UCSD-AML1 (cell line): Measurements from ENCODE around the gene HOXA4.

ENCODE experiments used
- DNase-seq: peaks from one replicate; lab custom pipeline; 2025; ENCODE audit not compliant: unreplicated experiment; lab: John Stamatoyannopoulos, UW

The HOXA4 gene

GRCh38 chr7:27095050-27095896 lies 35.3 kb downstream of the HOXA4 start:
- DNase-seq, result no peak

GRCh38 chr7:27094304-27095049 lies 36.1 kb downstream of the HOXA4 start:
- no peak for DNase-seq

- no peak for DNase-seq
These were observed 37.2 kb downstream of the HOXA4 start for GRCh38 chr7:27093184-27093895.

- DNase-seq, result no peak
These were observed 37.8 kb downstream of the HOXA4 start for GRCh38 chr7:27092819-27093110.

- no peak for DNase-seq
These were observed 38.4 kb downstream of the HOXA4 start for GRCh38 chr7:27091941-27092818.

GRCh38 chr7:27091105-27091504 lies 39.5 kb downstream of the HOXA4 start:
- DNase-seq, result no peak

- DNase-seq, result no peak
These were observed 42.3 kb downstream of the HOXA4 start for GRCh38 chr7:27088002-27088922.

GRCh38 chr7:27083646-27084045 lies 46.9 kb downstream of the HOXA4 start:
- DNase-seq, result no peak

GRCh38 chr7:27082171-27082570 lies 48.4 kb downstream of the HOXA4 start:
- no peak for DNase-seq

- no peak for DNase-seq
These were observed 49.6 kb downstream of the HOXA4 start for GRCh38 chr7:27080844-27081436.

- no peak for DNase-seq
These were observed 51.2 kb downstream of the HOXA4 start for GRCh38 chr7:27079234-27079975.

- no peak for DNase-seq
These were observed 51.8 kb downstream of the HOXA4 start for GRCh38 chr7:27078616-27079233.
